NCI-H524 (cell line): ENCODE results near the gene RNF217.
A peak's percentile ranks its signal among the peaks of the same experiment; 100 is the strongest.
"Not testable (repeated sequence)": the region's sequence is repeated elsewhere in the genome, so short reads cannot be mapped to it uniquely, and the experiment has no call there.

Experiments used
- DNase-seq, 2 experiments: peaks; one replicate each; lab custom pipeline; 2025; lab: John Stamatoyannopoulos, UW

The RNF217 gene

GRCh38 chr6:125053809-125054208, 91.6 kb downstream of the RNF217 start:
- no peak for DNase-seq

- DNase-seq: no peak
Observed at GRCh38 chr6:125054331-125054730, 92.1 kb downstream of the RNF217 start.

- DNase-seq: peak; percentile 15 to 32
Observed at GRCh38 chr6:125057392-125058246, 95.4 kb downstream of the RNF217 start.

- no peak for DNase-seq
Observed at GRCh38 chr6:125058546-125058945, 96.3 kb downstream of the RNF217 start.

- no peak for DNase-seq
Observed at GRCh38 chr6:125063307-125063706, 101.1 kb downstream of the RNF217 start.

GRCh38 chr6:125066140-125066539, 103.9 kb downstream of the RNF217 start:
- DNase-seq: no peak

GRCh38 chr6:125066964-125067363, 104.7 kb downstream of the RNF217 start:
- no peak for DNase-seq

- no peak for DNase-seq
Observed at GRCh38 chr6:125067552-125067951, 105.3 kb downstream of the RNF217 start.

- DNase-seq: no peak
Observed at GRCh38 chr6:125073071-125073470, 110.8 kb downstream of the RNF217 start.

GRCh38 chr6:125074120-125074519, 111.9 kb downstream of the RNF217 start:
- no peak for DNase-seq

- not testable (repeated sequence) for DNase-seq
Observed at GRCh38 chr6:125075073-125075472, 112.8 kb downstream of the RNF217 start.

- no peak for DNase-seq
Observed at GRCh38 chr6:125075741-125076481, 113.7 kb downstream of the RNF217 start.

- no peak for DNase-seq
Observed at GRCh38 chr6:125076482-125076742, 114.2 kb downstream of the RNF217 start.

- DNase-seq: no peak
Observed at GRCh38 chr6:125077453-125077852, 115.2 kb downstream of the RNF217 start.

- peak; percentile 97 to 98 for DNase-seq
Observed at GRCh38 chr6:125078602-125079321, 116.5 kb downstream of the RNF217 start.

- DNase-seq: no peak
Observed at GRCh38 chr6:125082908-125083683, 120.9 kb downstream of the RNF217 start.

GRCh38 chr6:125083684-125083990, 121.4 kb downstream of the RNF217 start:
- no peak for DNase-seq

- no peak for DNase-seq
Observed at GRCh38 chr6:125086716-125087115, 124.5 kb downstream of the RNF217 start.

GRCh38 chr6:125088963-125089362, 126.7 kb downstream of the RNF217 start:
- no peak for DNase-seq

GRCh38 chr6:125094563-125094962, 132.3 kb downstream of the RNF217 start:
- no peak for DNase-seq

- DNase-seq: peak in 1 of 2 experiments; percentile 38
Observed at GRCh38 chr6:125095580-125096301, 133.5 kb downstream of the RNF217 start.
